Measurements from ENCODE around the gene ABCD3. TPM values are rescaled to one million over a fixed set of nuclear protein-coding genes. Genes with fewer than 3 reads are reported as not detected.
"Not testable (repeated sequence)": the region's sequence is repeated elsewhere in the genome, so short reads cannot be mapped to it uniquely, and the experiment has no call there.

ABCD3 gene
- polyA plus RNA-seq, 1 of the 3 experiments (the other 2 are of a cell fraction): 6.5 TPM

- no peaks in the 10 kb centered on the region for H4K20me1 ChIP-seq (ENCODE audit: insufficient read depth)
- no peaks in the 10 kb centered on the region for H3K4me1 ChIP-seq (ENCODE audit: control insufficient read depth in 1 of 2, insufficient read depth in 2 of 2, low read depth in 1 of 2, low read length in 1 of 2)
- ChIA-PET POLR2A (no interaction called here), CTCF (interaction anchor here (0.6 kb wide), 1 partner anchor 143 kb away, joined by 3 read pairs; no protein-coding TSS in a partner anchor)
- H3K9ac ChIP-seq: no peak overlapping the region
- H3K79me2 ChIP-seq (ENCODE audit: insufficient read depth): peaks cover 77% of the 10 kb centered on the region
- no peak overlapping the region for H3K4me3 ChIP-seq (ENCODE audit: low read depth in 2 of 2, low read length in 1 of 2)
- no peak overlapping the region for H2AFZ ChIP-seq (ENCODE audit: low read depth)
- no peaks in the 10 kb centered on the region for H3K9me2 ChIP-seq
- TF ChIP-seq MEF2A (IDR thresholded peaks at IDR 0.05; ENCODE audit: borderline replicate concordance, low read depth): no peak
- no peak for TF ChIP-seq POLR2AphosphoS5 (IDR thresholded peaks at IDR 0.05; ENCODE audit: low read depth, low read length)
- TF ChIP-seq GABPA (IDR thresholded peaks at IDR 0.05; ENCODE audit: low read depth): no peak
- no peak for TF ChIP-seq IRF3 (IDR thresholded peaks at IDR 0.05; ENCODE audit: low read depth, low read length)
- TF ChIP-seq FOXJ3 (CRISPR knock-in tag; IDR thresholded peaks at IDR 0.05): no peak
- TF ChIP-seq CTCF (IDR thresholded peaks at IDR 0.05): peak; percentile 18; the same call in 1 of the 2 replicates
- no peaks in the 10 kb centered on the region for H3K27me3 ChIP-seq (ENCODE audit: insufficient read depth)
- peaks cover 0 to 14% of the 10 kb centered on the region in 2 experiments for H3K36me3 ChIP-seq (replicated peaks in 1 of 2; ENCODE audit: control insufficient read depth in 1 of 2, insufficient read depth in 2 of 2, low read length in 1 of 2)
- H3F3A ChIP-seq (replicated peaks; ENCODE audit: insufficient read depth): no peaks in the 10 kb centered on the region
- no peak for DNase-seq
- no peak overlapping the region for H3K27ac ChIP-seq (ENCODE audit: low read depth in 2 of 2, low read length in 1 of 2)
- peaks cover 12% of the 10 kb centered on the region for H3K9me3 ChIP-seq
- no peak overlapping the region for H3K4me2 ChIP-seq
- 95% methylated on average over 1 of the region's 1 CpG for WGBS (ENCODE audit: low lambda C conversion rate)
Measured at GRCh38 chr1:94440088-94440487, 21.9 kb downstream of the ABCD3 start.

- H4K20me1 ChIP-seq (ENCODE audit: insufficient read depth); H3K27ac ChIP-seq (ENCODE audit: low read depth in 2 of 2, low read length in 1 of 2); DNase-seq; H3K4me3 ChIP-seq (ENCODE audit: low read depth in 2 of 2, low read length in 1 of 2); H3F3A ChIP-seq (replicated peaks; ENCODE audit: insufficient read depth); H3K4me1 ChIP-seq (ENCODE audit: control insufficient read depth in 1 of 2, insufficient read depth in 2 of 2, low read depth in 1 of 2, low read length in 1 of 2); H3K9ac ChIP-seq; H3K4me2 ChIP-seq; H2AFZ ChIP-seq (ENCODE audit: low read depth); H3K27me3 ChIP-seq (ENCODE audit: insufficient read depth); H3K36me3 ChIP-seq (replicated peaks in 1 of 2; ENCODE audit: control insufficient read depth in 1 of 2, insufficient read depth in 2 of 2, low read length in 1 of 2); POLR2A ChIA-PET; H3K9me2 ChIP-seq: not testable (repeated sequence)
- H3K9me3 ChIP-seq: peaks cover 12% of the 10 kb centered on the region
- peaks cover 71% of the 10 kb centered on the region for H3K79me2 ChIP-seq (ENCODE audit: insufficient read depth)
- CTCF ChIA-PET: interaction anchor here (0.9 kb wide), 2 partner anchors 7 to 397 kb away, joined by 3 read pairs; no protein-coding TSS in a partner anchor
Measured at GRCh38 chr1:94443067-94443466, 24.9 kb downstream of the ABCD3 start.

GRCh38 chr1:94444819-94445218, 26.6 kb downstream of the ABCD3 start:
- H3K9ac ChIP-seq; CTCF ChIA-PET; H3K27me3 ChIP-seq (ENCODE audit: insufficient read depth); H3K9me2 ChIP-seq; H3K27ac ChIP-seq (ENCODE audit: low read depth in 2 of 2, low read length in 1 of 2); H3F3A ChIP-seq (replicated peaks; ENCODE audit: insufficient read depth); H3K4me1 ChIP-seq (ENCODE audit: control insufficient read depth in 1 of 2, insufficient read depth in 2 of 2, low read depth in 1 of 2, low read length in 1 of 2); H3K4me2 ChIP-seq; H3K4me3 ChIP-seq (ENCODE audit: low read depth in 2 of 2, low read length in 1 of 2); DNase-seq; H4K20me1 ChIP-seq (ENCODE audit: insufficient read depth); POLR2A ChIA-PET; H2AFZ ChIP-seq (ENCODE audit: low read depth): not testable (repeated sequence)
- peaks cover 17% of the 10 kb centered on the region for H3K9me3 ChIP-seq
- H3K79me2 ChIP-seq (ENCODE audit: insufficient read depth): peaks cover 58% of the 10 kb centered on the region
- WGBS (ENCODE audit: low lambda C conversion rate): 68% methylated on average over 3 of the region's 3 CpGs
- H3K36me3 ChIP-seq (replicated peaks in 1 of 2; ENCODE audit: control insufficient read depth in 1 of 2, insufficient read depth in 2 of 2, low read length in 1 of 2): peaks cover 0 to 15% of the 10 kb centered on the region in 2 experiments
